Erythroblast (primary cell): ENCODE measurements around the gene LONRF2.
"Not testable (repeated sequence)": the region's sequence is repeated elsewhere in the genome, so short reads cannot be mapped to it uniquely, and the experiment has no call there.

Source experiments
- GATA1 ChIP-seq: IDR thresholded peaks from 2 replicates; pipeline ENCODE4 v1.6.1; 2011; ENCODE audit warnings: low read depth, mild to moderate bottlenecking, control low read depth, low read length, moderate library complexity
- POLR2A ChIP-seq: IDR thresholded peaks from 2 replicates; pipeline ENCODE4 v1.6.1; 2011; ENCODE audit warnings: mild to moderate bottlenecking, low read length

- TF ChIP-seq POLR2A, GATA1: not testable (repeated sequence)
These were observed 40.0 kb upstream of the LONRF2 start for GRCh38 chr2:100362269-100362668.
